HepG2 (cell line): ENCODE data around the gene ZNF627. TPM values are rescaled to one million over a fixed set of nuclear protein-coding genes. Genes with fewer than 3 reads are reported as not detected.

ENCODE experiments used
- ATM ChIP-seq: fragments of 450-650 bp; IDR thresholded peaks from 2 replicates; pipeline ENCODE4 v1.7.1; 2017; ENCODE audit warnings: mild to moderate bottlenecking, borderline replicate concordance
- FIP1L1 ChIP-seq: fragments of 200-400 bp; formaldehyde crosslinking; IDR thresholded peaks from 2 replicates; pipeline ENCODE4 v1.6.1; 2018; ENCODE audit warnings: low read depth, mild to moderate bottlenecking, low read length, moderate library complexity, borderline replicate concordance; ENCODE audit not compliant: insufficient read depth
- KDM6A ChIP-seq: IDR thresholded peaks from 2 replicates; pipeline ENCODE4 v1.6.1; 2016; ENCODE audit warnings: low read depth
- RBFOX2 ChIP-seq: fragments of 200-400 bp; formaldehyde crosslinking; IDR thresholded peaks from 2 replicates; pipeline ENCODE4 v1.6.1; 2017; ENCODE audit warnings: low read depth, mild to moderate bottlenecking, low read length
- SP5 ChIP-seq: IDR thresholded peaks from 2 replicates; pipeline ENCODE4 v1.6.1; 2016; ENCODE audit warnings: low read depth, borderline replicate concordance
- ZNF354B ChIP-seq: sonication (generic); formaldehyde crosslinking; IDR thresholded peaks from 2 replicates; pipeline ENCODE4 v1.8.0; 2022; ENCODE audit warnings: mild to moderate bottlenecking, missing genetic modification reagents
- ZNF546 ChIP-seq: sonication (generic); formaldehyde crosslinking; conservative IDR thresholded peaks from 2 replicates; pipeline ENCODE4 v1.8.1; 2023; ENCODE audit warnings: mild to moderate bottlenecking, missing genetic modification reagents
- ZNF577 ChIP-seq: sonication (generic); formaldehyde crosslinking; IDR thresholded peaks from 2 replicates; pipeline ENCODE4 v1.4.0; 2020; ENCODE audit warnings: mild to moderate bottlenecking, low read depth, missing genetic modification reagents, borderline replicate concordance
- ZNF614 ChIP-seq: IDR thresholded peaks from 2 replicates; pipeline ENCODE4 v1.6.1; 2018; ENCODE audit warnings: missing biosample characterization, missing genetic modification reagents, inconsistent platforms, borderline replicate concordance
- ZNF724P ChIP-seq: sonication (generic); formaldehyde crosslinking; IDR thresholded peaks from 2 replicates; pipeline ENCODE4 v1.8.0; 2022; ENCODE audit warnings: missing genetic modification reagents, borderline replicate concordance
- ZNF761 ChIP-seq: sonication (generic); formaldehyde crosslinking; conservative IDR thresholded peaks from 2 replicates; pipeline ENCODE4 v1.4.0; 2020; ENCODE audit warnings: mild to moderate bottlenecking, missing genetic modification reagents
- ZNF83 ChIP-seq: sonication (generic); formaldehyde crosslinking; IDR thresholded peaks from 2 replicates; pipeline ENCODE4 v1.4.0; 2020; ENCODE audit warnings: missing genetic modification reagents, mild to moderate bottlenecking, borderline replicate concordance
- ZNF891 ChIP-seq: sonication (generic); formaldehyde crosslinking; IDR thresholded peaks from 2 replicates; pipeline ENCODE4 v1.5.0; 2020; ENCODE audit warnings: mild to moderate bottlenecking, missing genetic modification reagents
- ZUFSP ChIP-seq: sonication (generic); formaldehyde crosslinking; IDR thresholded peaks from 2 replicates; pipeline ENCODE4 v1.9.0; 2021; ENCODE audit warnings: missing genetic modification reagents, mild to moderate bottlenecking, borderline replicate concordance
- polyA plus RNA-seq, 8 experiments: library from polyadenylated mRNA; depleted of rRNA in 3 of 8; stranded (reverse) in 7 of 8; unstranded in 1 of 8; fragments of >200 nt; fragmentation: Illumina TruSeq in 4 of 8; extraction: Trizol in 4 of 8; gene quantifications; 2 replicates each; pipeline versions ENCODE4 v1.2.1 to v1.2.3, GENCODE V29; 2011 to 2016; ENCODE audit warnings: low read depth in 4 of 8, missing spikeins in 1 of 8, mixed read lengths in 1 of 8; ENCODE audit not compliant: insufficient read depth in 1 of 8
- total RNA-seq, 5 experiments: library from RNA; depleted of rRNA; stranded (reverse); fragments of >200 nt; fragmentation: Illumina TruSeq; extraction: Trizol; gene quantifications; 2 replicates each; pipeline ENCODE4 v1.2.3, GENCODE V29; 2016; ENCODE audit warnings: low read depth in 1 of 5
- TF ChIP-seq, protein P1 (sequence below): sonication (generic); formaldehyde crosslinking; IDR thresholded peaks from 2 replicates; pipeline ENCODE4 v1.4.0; 2020; ENCODE audit warnings: missing genetic modification reagents
- TF ChIP-seq, protein P2 (sequence below): sonication (generic); formaldehyde crosslinking; IDR thresholded peaks from 2 replicates; pipeline ENCODE4 v1.5.0; 2020; ENCODE audit warnings: mild to moderate bottlenecking, missing genetic modification reagents
- TF ChIP-seq, protein P3 (sequence below): sonication (generic); formaldehyde crosslinking; IDR thresholded peaks from 2 replicates; pipeline ENCODE4 v1.4.0; 2020; ENCODE audit warnings: missing genetic modification reagents, borderline replicate concordance
- TF ChIP-seq, protein P4 (sequence below): IDR thresholded peaks from 2 replicates; pipeline ENCODE4 v1.6.1; 2018; ENCODE audit warnings: missing genetic modification reagents

ZNF627 gene
- total and polyA plus RNA-seq, 2 of the 13 experiments (the other 11 are each of a cell fraction or from before 2014, with no cell fraction given): 4.2 to 12.7 TPM

DNA sequence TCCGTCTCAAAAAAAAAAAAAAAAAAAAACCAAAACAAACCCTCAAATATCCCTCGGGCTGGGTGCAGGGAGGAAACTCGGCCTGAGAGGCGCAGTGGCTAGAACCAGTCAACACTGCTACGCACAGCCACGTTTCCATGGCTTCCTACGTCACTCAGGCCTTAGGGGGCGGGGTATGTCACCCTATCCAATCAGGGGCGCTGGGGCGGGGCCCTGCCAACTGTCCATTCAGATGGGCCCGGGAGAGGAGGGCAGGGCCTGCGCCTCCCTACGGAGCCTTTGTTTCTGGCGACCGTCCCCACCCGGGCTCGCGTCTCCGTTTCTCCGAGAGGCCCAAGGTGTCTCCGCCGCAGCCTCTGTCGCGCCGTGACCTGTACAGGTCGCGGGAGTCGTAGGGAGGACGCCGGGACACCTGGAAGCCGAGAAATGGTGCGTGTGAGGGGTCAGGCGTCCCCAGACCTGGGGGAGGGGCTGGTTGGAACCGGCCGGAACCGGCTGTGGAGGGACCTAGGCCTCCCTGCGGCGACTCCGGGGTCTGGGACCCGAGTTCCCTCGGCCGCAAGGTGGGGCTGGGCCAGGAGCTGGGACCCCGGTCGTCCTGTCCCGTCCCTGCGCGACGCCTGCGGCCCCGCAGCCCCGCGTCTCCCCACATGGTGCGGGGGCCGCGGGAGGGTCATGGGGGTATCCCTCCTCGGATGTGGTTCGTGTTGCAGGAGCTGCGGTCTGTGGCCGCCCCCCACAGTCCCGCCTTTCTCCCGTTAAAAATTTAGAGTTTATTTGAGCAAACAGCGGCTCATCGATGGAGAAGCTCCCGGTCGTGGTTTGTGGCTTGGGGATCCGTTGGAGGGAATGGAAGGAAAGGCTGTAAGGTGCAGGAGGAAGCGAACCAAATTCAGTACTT, at the start of gene ZNF627 (continued):
- TF ChIP-seq, protein P1, sequence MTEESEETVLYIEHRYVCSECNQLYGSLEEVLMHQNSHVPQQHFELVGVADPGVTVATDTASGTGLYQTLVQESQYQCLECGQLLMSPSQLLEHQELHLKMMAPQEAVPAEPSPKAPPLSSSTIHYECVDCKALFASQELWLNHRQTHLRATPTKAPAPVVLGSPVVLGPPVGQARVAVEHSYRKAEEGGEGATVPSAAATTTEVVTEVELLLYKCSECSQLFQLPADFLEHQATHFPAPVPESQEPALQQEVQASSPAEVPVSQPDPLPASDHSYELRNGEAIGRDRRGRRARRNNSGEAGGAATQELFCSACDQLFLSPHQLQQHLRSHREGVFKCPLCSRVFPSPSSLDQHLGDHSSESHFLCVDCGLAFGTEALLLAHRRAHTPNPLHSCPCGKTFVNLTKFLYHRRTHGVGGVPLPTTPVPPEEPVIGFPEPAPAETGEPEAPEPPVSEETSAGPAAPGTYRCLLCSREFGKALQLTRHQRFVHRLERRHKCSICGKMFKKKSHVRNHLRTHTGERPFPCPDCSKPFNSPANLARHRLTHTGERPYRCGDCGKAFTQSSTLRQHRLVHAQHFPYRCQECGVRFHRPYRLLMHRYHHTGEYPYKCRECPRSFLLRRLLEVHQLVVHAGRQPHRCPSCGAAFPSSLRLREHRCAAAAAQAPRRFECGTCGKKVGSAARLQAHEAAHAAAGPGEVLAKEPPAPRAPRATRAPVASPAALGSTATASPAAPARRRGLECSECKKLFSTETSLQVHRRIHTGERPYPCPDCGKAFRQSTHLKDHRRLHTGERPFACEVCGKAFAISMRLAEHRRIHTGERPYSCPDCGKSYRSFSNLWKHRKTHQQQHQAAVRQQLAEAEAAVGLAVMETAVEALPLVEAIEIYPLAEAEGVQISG (CRISPR knock-in tag): peak; percentile 66
- TF ChIP-seq SP5 (CRISPR knock-in tag) (peak; percentile 50; the same call in 1 of the 2 replicates), RBFOX2 (peak; percentile 98), FIP1L1 (no peak), ZNF891 (CRISPR knock-in tag) (peak; percentile 88), ZNF614 (no peak), ZNF546 (CRISPR knock-in tag) (peak; percentile 79), ZNF761 (CRISPR knock-in tag) (no peak; the same call in 1 of the 2 replicates), KDM6A (CRISPR knock-in tag) (no peak), ZNF724P (peak; percentile 78), ZUFSP (CRISPR knock-in tag) (no peak), ZNF354B (no peak), ZNF83 (CRISPR knock-in tag) (0 out of 2 replicates have a peak, but pooled peaks have one; percentile 42), ATM (no peak), ZNF577 (CRISPR knock-in tag) (no peak)
- TF ChIP-seq, protein P2, sequence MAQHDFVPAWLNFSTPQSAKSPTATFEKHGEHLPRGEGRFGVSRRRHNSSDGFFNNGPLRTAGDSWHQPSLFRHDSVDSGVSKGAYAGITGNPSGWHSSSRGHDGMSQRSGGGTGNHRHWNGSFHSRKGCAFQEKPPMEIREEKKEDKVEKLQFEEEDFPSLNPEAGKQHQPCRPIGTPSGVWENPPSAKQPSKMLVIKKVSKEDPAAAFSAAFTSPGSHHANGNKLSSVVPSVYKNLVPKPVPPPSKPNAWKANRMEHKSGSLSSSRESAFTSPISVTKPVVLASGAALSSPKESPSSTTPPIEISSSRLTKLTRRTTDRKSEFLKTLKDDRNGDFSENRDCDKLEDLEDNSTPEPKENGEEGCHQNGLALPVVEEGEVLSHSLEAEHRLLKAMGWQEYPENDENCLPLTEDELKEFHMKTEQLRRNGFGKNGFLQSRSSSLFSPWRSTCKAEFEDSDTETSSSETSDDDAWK (CRISPR knock-in tag): no peak
- TF ChIP-seq, protein P3, sequence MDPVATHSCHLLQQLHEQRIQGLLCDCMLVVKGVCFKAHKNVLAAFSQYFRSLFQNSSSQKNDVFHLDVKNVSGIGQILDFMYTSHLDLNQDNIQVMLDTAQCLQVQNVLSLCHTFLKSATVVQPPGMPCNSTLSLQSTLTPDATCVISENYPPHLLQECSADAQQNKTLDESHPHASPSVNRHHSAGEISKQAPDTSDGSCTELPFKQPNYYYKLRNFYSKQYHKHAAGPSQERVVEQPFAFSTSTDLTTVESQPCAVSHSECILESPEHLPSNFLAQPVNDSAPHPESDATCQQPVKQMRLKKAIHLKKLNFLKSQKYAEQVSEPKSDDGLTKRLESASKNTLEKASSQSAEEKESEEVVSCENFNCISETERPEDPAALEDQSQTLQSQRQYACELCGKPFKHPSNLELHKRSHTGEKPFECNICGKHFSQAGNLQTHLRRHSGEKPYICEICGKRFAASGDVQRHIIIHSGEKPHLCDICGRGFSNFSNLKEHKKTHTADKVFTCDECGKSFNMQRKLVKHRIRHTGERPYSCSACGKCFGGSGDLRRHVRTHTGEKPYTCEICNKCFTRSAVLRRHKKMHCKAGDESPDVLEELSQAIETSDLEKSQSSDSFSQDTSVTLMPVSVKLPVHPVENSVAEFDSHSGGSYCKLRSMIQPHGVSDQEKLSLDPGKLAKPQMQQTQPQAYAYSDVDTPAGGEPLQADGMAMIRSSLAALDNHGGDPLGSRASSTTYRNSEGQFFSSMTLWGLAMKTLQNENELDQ (CRISPR knock-in tag): no peak; the same call in 1 of the 2 replicates
- TF ChIP-seq, protein P4, sequence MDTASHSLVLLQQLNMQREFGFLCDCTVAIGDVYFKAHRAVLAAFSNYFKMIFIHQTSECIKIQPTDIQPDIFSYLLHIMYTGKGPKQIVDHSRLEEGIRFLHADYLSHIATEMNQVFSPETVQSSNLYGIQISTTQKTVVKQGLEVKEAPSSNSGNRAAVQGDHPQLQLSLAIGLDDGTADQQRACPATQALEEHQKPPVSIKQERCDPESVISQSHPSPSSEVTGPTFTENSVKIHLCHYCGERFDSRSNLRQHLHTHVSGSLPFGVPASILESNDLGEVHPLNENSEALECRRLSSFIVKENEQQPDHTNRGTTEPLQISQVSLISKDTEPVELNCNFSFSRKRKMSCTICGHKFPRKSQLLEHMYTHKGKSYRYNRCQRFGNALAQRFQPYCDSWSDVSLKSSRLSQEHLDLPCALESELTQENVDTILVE (CRISPR knock-in tag): no peak
